ENCODE measurements around the gene CDO1. TPM values are rescaled to one million over a fixed set of nuclear protein-coding genes. Genes with fewer than 3 reads are reported as not detected.

Gene CDO1
- total RNA-seq, 1 experiment from 2014 or later: 0.17 TPM

- TF ChIP-seq EGR1 (IDR thresholded peaks at IDR 0.05; ENCODE audit: low read depth) (no peak), TCF7L2 (IDR thresholded peaks at IDR 0.05; ENCODE audit: borderline replicate concordance, extremely low read depth, insufficient read depth, insufficient read length) (no peak), CBX3 (IDR thresholded peaks at IDR 0.05; ENCODE audit: low read depth) (no peak)
- TF ChIP-seq, protein P1, sequence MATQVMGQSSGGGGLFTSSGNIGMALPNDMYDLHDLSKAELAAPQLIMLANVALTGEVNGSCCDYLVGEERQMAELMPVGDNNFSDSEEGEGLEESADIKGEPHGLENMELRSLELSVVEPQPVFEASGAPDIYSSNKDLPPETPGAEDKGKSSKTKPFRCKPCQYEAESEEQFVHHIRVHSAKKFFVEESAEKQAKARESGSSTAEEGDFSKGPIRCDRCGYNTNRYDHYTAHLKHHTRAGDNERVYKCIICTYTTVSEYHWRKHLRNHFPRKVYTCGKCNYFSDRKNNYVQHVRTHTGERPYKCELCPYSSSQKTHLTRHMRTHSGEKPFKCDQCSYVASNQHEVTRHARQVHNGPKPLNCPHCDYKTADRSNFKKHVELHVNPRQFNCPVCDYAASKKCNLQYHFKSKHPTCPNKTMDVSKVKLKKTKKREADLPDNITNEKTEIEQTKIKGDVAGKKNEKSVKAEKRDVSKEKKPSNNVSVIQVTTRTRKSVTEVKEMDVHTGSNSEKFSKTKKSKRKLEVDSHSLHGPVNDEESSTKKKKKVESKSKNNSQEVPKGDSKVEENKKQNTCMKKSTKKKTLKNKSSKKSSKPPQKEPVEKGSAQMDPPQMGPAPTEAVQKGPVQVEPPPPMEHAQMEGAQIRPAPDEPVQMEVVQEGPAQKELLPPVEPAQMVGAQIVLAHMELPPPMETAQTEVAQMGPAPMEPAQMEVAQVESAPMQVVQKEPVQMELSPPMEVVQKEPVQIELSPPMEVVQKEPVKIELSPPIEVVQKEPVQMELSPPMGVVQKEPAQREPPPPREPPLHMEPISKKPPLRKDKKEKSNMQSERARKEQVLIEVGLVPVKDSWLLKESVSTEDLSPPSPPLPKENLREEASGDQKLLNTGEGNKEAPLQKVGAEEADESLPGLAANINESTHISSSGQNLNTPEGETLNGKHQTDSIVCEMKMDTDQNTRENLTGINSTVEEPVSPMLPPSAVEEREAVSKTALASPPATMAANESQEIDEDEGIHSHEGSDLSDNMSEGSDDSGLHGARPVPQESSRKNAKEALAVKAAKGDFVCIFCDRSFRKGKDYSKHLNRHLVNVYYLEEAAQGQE (IDR thresholded peaks at IDR 0.05; ENCODE audit: low read depth): no peak
Measured at GRCh38 chr5:115767424-115767823, 49.0 kb downstream of the CDO1 start (continued).

DNA sequence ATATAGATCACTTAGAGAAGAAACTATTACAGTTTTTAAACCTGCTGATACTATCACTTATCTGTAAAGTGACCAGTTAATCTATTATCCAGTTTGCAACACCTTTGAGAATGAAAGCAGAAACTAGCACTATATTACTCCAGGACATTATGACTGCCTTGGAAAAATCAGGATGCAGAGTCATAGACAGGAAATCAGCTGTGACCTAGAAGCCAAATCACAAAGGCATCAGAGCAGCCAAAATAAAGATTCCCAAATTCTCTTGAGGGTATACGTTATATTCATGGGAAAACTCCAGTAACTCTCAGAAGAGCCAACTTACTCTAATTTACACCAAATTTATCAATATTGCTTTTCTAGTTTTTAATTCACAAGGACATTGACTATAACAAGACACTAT is 49.9 kb downstream of the CDO1 start:
- ChIA-PET CTCF (no interaction called here), POLR2A (no interaction called here), RAD21 (ENCODE audit: low non-redundant PET in 1 of 2, low total read pairs in 2 of 2, uncharacterized antibody in 2 of 2, unreplicated experiment in 2 of 2) (no interaction called here)
- no peaks in the 10 kb centered on the region for H4K20me1 ChIP-seq (ENCODE audit: insufficient read depth)
- no peaks in the 10 kb centered on the region for H3K4me1 ChIP-seq (ENCODE audit: control insufficient read depth in 1 of 2, insufficient read depth in 2 of 2, low read length in 2 of 2)
- TF ChIP-seq EZH2 (IDR thresholded peaks at IDR 0.05) (no peak), TCF7L2 (IDR thresholded peaks at IDR 0.05; ENCODE audit: borderline replicate concordance, extremely low read depth, insufficient read depth, insufficient read length) (no peak), CTCF (IDR thresholded peaks at IDR 0.05 in 2 of 3, conservative IDR thresholded peaks at IDR 0.05 in 1 of 3; ENCODE audit: borderline replicate concordance in 1 of 3, insufficient read depth in 1 of 3, low read depth in 2 of 3, low read length in 2 of 3) (no peak), ELF1 (IDR thresholded peaks at IDR 0.05; ENCODE audit: borderline replicate concordance, low read depth) (no peak), RAD21 (IDR thresholded peaks at IDR 0.05; ENCODE audit: low read depth) (no peak), FOSL1 (IDR thresholded peaks at IDR 0.05; ENCODE audit: low read depth) (no peak), POLR2AphosphoS5 (IDR thresholded peaks at IDR 0.05; ENCODE audit: low read depth, low read length) (no peak), ZFX (IDR thresholded peaks at IDR 0.05) (no peak), YY1 (IDR thresholded peaks at IDR 0.05; ENCODE audit: extremely low read depth, insufficient replicate concordance, low read depth, low read length) (no peak)
- no TSS peak for BruUV-seq (replicated peaks)
- no peak overlapping the region for H3K27ac ChIP-seq (ENCODE audit: low read depth, low read length)
- no peak overlapping the region for H2AFZ ChIP-seq (ENCODE audit: low read depth, low read length, poor library complexity, severe bottlenecking)
- no peak overlapping the region for H3K9ac ChIP-seq (ENCODE audit: low read length)
- H3K36me3 ChIP-seq (ENCODE audit: control insufficient read depth in 1 of 2, insufficient read depth in 2 of 2, low read length in 2 of 2): no peaks in the 10 kb centered on the region
- no peaks in the 10 kb centered on the region for H3K27me3 ChIP-seq (ENCODE audit: insufficient read depth, low read length)
- H3K79me2 ChIP-seq (ENCODE audit: insufficient read depth, low read length): no peaks in the 10 kb centered on the region
- H3K9me2 ChIP-seq (ENCODE audit: insufficient read depth): no peaks in the 10 kb centered on the region
- ATAC-seq (no peak), DNase-seq (ENCODE audit: low read depth, low spot score) (no peak)
- intact Hi-C loops (cut with micrococcal nuclease): loop anchor here (5.0 kb wide), 1 partner anchor 281 kb away; no protein-coding TSS in a partner anchor
- no peak overlapping the region for H3K4me2 ChIP-seq (ENCODE audit: low read length)
- H3K4me3 ChIP-seq (replicated peaks in 1 of 2; ENCODE audit: low read depth in 1 of 2, low read length in 2 of 2): no peak overlapping the region
- no peaks in the 10 kb centered on the region for H3K9me3 ChIP-seq (ENCODE audit: control insufficient read depth in 1 of 2, insufficient read depth in 1 of 2, low read depth in 1 of 2, low read length in 2 of 2)
